ENCODE results near the gene CERS1. TPM values are rescaled to one million over a fixed set of nuclear protein-coding genes. Genes with fewer than 3 reads are reported as not detected.

The CERS1 gene
- total RNA-seq, 1 donor from 2014 or later = not detected

- Histone ChIP-seq H3K27me3 (no peaks in the 10 kb centered on the region), H3K4me3 (no peak overlapping the region), H3K36me3 (peaks cover 10 to 11% of the 10 kb centered on the region in 2 donors), H3K9me3 (no peaks in the 10 kb centered on the region), H3K27ac (no peak overlapping the region), H3K4me1 (peaks cover 23 to 49% of the 10 kb centered on the region in 2 donors)
- no peak for DNase-seq (ENCODE audit: low spot score in 2 of 2)
- no peak for TF ChIP-seq CTCF (IDR thresholded peaks at IDR 0.05)
- intact Hi-C loops (cut with DNase I) = loop anchor here (5.0 to 10.0 kb wide), 2 partner anchors 161 to 389 kb away; partner anchors contain the start of gene CRTC1
These were observed 50.0 kb downstream of the CERS1 start for GRCh38 chr19:18845961-18846360.

GRCh38 chr19:18844806-18845329, 51.1 kb downstream of the CERS1 start:
- TF ChIP-seq CTCF (IDR thresholded peaks at IDR 0.05) = no peak
- no peak for DNase-seq (ENCODE audit: low spot score in 2 of 2)
- H3K9me3 ChIP-seq = no peaks in the 10 kb centered on the region
- intact Hi-C loops (cut with DNase I) = loop anchor here (5.0 to 10.0 kb wide), 2 partner anchors 160 to 388 kb away; partner anchors contain the start of gene CRTC1
- no peaks in the 10 kb centered on the region for H3K27me3 ChIP-seq
- H3K4me3 ChIP-seq = no peak overlapping the region
- peaks cover 14 to 47% of the 10 kb centered on the region in 2 donors for H3K4me1 ChIP-seq
- no peak overlapping the region for H3K27ac ChIP-seq
- no peaks in the 10 kb centered on the region for H3K36me3 ChIP-seq

GRCh38 chr19:18843960-18844359, 52.0 kb downstream of the CERS1 start:
- H3K36me3 ChIP-seq = no peaks in the 10 kb centered on the region
- no peaks in the 10 kb centered on the region for H3K9me3 ChIP-seq
- no peak for DNase-seq (ENCODE audit: low spot score in 2 of 2)
- intact Hi-C loops (cut with DNase I) = loop anchor here (10.0 kb wide), 1 partner anchor 159 kb away; the partner anchor contains the start of gene CRTC1
- H3K4me1 ChIP-seq = peaks cover 9 to 43% of the 10 kb centered on the region in 2 donors
- no peak overlapping the region for H3K27ac ChIP-seq
- no peaks in the 10 kb centered on the region for H3K27me3 ChIP-seq
- H3K4me3 ChIP-seq = no peak overlapping the region
- no peak for TF ChIP-seq CTCF (IDR thresholded peaks at IDR 0.05)

GRCh38 chr19:18842166-18842565, 53.8 kb downstream of the CERS1 start:
- H3K36me3 ChIP-seq = no peaks in the 10 kb centered on the region
- no peak overlapping the region for H3K4me3 ChIP-seq
- no peak for DNase-seq (ENCODE audit: low spot score in 2 of 2)
- TF ChIP-seq CTCF (IDR thresholded peaks at IDR 0.05) = no peak
- no peaks in the 10 kb centered on the region for H3K27me3 ChIP-seq
- intact Hi-C loops (cut with DNase I) = loop anchor here (10.0 kb wide), 1 partner anchor 157 kb away; the partner anchor contains the start of gene CRTC1
- H3K9me3 ChIP-seq = no peaks in the 10 kb centered on the region
- no peak overlapping the region for H3K27ac ChIP-seq
- peaks cover 6 to 30% of the 10 kb centered on the region in 2 donors for H3K4me1 ChIP-seq

GRCh38 chr19:18841400-18841799, 54.6 kb downstream of the CERS1 start:
- H3K4me3 ChIP-seq = no peak overlapping the region
- no peaks in the 10 kb centered on the region for H3K9me3 ChIP-seq
- DNase-seq (ENCODE audit: low spot score in 2 of 2) = no peak
- intact Hi-C loops (cut with DNase I) = loop anchor here (10.0 kb wide), 1 partner anchor 157 kb away; the partner anchor contains the start of gene CRTC1
- H3K27me3 ChIP-seq = no peaks in the 10 kb centered on the region
- peaks cover 6 to 26% of the 10 kb centered on the region in 2 donors for H3K4me1 ChIP-seq
- H3K36me3 ChIP-seq = no peaks in the 10 kb centered on the region
- no peak overlapping the region for H3K27ac ChIP-seq
- TF ChIP-seq CTCF (IDR thresholded peaks at IDR 0.05) = no peak

All from ascending aorta (tissue), 2 donors.